NT2/D1 (cell line): ENCODE data around the gene TBC1D5.

Experiments
- DNase-seq: peaks from one replicate; pipeline ENCODE4 v3.0.0-alpha.2; 2011; ENCODE audit warnings: low read depth, low spot score
- H3K27me3 ChIP-seq: 2 replicates; pipeline ENCODE4 v1.6.0; 2011; ENCODE audit warnings: mild to moderate bottlenecking; ENCODE audit not compliant: insufficient read length, insufficient read depth
- H3K36me3 ChIP-seq: 2 replicates; pipeline ENCODE4 v1.6.1; 2011; ENCODE audit warnings: mild to moderate bottlenecking, low read length, mixed read lengths; ENCODE audit not compliant: insufficient read depth, insufficient read length
- H3K4me1 ChIP-seq: 2 replicates; pipeline ENCODE4 v1.5.1; 2011; ENCODE audit not compliant: insufficient read depth, insufficient read length
- H3K4me3 ChIP-seq: 2 replicates; pipeline ENCODE4 v1.5.1; 2011; ENCODE audit warnings: low read depth; ENCODE audit not compliant: insufficient read length
- H3K9ac ChIP-seq: 2 replicates; pipeline ENCODE4 v1.6.0; 2011; ENCODE audit warnings: low read depth; ENCODE audit not compliant: insufficient read length
- H3K9me3 ChIP-seq: 2 replicates; pipeline ENCODE4 v1.5.1; 2011; ENCODE audit warnings: mild to moderate bottlenecking, low read length; ENCODE audit not compliant: insufficient read depth
- SUZ12 ChIP-seq: IDR thresholded peaks from 2 replicates; pipeline ENCODE4 v1.6.1; 2011; ENCODE audit not compliant: insufficient read length, insufficient read depth; ENCODE audit errors: extremely low read depth
- YY1 ChIP-seq: IDR thresholded peaks from 2 replicates; pipeline ENCODE4 v1.6.1; 2011; ENCODE audit not compliant: insufficient read length, insufficient read depth
- ZNF274 ChIP-seq: IDR thresholded peaks from 2 replicates; pipeline ENCODE4 v1.6.1; 2011; ENCODE audit warnings: mild to moderate bottlenecking, low read depth, low read length

The TBC1D5 gene

DNA sequence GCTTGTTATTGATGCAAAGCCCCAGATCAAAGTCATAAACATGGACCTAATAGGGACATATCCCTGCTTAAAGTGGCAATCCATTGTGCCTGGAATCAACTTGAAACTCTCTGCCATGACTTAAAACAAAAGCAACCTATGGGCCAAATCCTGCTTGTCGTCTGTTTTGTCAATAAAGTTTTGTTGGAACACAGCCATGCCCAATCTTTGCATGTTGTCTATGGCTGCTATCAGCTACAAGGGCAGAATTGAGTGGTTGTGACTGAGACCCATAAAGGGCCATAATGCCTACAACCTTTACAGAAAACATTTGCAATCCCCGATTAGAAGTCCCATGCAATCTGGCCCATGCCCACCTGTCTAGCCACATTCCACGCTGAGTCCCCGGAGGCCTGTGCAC, 622.3 kb downstream of the TBC1D5 start:
- no peak for TF ChIP-seq ZNF274
- H3K9me3 ChIP-seq, result peaks cover 5% of the 10 kb centered on the region; the same call in 1 of the 2 replicates
- no peak overlapping the region for H3K4me3 ChIP-seq
- DNase-seq, result no peak
- no peaks in the 10 kb centered on the region for H3K36me3 ChIP-seq
- no peaks in the 10 kb centered on the region for H3K4me1 ChIP-seq
- no peak overlapping the region for H3K9ac ChIP-seq
- no peaks in the 10 kb centered on the region for H3K27me3 ChIP-seq

DNA sequence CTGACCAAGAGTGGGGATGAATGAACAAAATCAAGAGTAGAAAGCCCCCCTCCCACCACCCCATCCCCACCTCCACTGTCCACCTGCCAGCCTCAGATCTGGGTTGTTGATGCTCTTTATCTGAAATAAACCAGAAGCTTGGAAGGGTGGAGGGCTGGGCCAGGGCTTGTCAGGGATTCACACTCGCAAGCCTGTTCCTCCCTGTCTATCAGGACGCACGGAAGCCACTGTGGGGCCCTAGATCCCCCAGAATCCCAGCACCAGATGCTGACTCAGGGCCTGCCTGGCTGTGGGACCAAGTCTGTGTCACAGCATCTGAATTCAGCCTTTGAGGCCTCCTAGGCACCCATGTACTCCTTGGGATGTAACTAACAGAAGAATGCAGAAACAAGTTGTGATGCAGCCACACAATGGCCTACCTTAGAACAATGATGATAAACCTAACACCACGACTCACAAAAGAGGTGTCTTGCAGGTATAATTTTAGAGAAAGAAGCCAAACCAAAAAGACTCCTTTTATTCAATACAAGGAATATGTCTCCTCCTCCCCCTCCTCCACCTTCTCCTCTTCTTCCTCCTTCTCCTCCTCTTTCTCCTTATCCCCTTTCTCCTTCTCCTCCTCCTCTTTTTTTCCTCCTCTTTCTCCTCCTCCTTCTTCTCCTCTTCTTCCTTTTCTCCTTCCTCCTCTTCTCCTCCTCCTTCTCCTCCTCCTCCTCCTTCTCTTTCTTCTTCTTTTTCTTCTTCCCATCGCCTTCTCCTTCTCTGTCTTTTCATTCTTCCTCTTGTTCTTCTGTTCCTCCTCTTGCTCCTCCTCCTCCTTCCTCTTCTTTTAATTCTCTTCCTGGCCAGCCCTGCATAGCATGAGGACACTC, 623.0 kb downstream of the TBC1D5 start:
- Histone ChIP-seq H3K4me1 (no peaks in the 10 kb centered on the region), H3K9me3 (peaks cover 5% of the 10 kb centered on the region; the same call in 1 of the 2 replicates), H3K27me3 (no peaks in the 10 kb centered on the region), H3K9ac (no peak overlapping the region), H3K36me3 (no peaks in the 10 kb centered on the region), H3K4me3 (no peak overlapping the region)
- no peak for DNase-seq
- no peak for TF ChIP-seq YY1
- no peak for TF ChIP-seq ZNF274

DNA sequence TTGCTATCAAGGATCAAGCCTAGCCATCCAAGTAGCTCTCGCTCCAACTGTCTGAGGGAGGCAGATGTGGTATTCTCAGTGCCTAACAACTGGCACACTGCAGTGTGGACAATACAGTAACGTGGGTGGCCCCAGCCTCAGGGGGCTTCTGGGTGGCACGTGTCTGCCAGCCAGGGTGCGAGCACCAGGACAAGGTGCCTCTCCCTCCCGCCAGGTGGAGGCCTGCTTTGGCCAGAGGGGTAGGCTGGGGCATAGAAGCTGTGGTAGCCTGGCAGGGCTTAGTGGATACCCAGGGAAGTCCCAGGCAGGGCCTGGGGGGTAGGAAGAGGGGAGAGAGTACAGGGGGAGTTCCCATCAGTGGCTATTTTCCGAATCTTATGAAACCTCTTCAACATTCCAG, 623.7 kb downstream of the TBC1D5 start:
- TF ChIP-seq SUZ12, result no peak
- no peak for TF ChIP-seq ZNF274
- TF ChIP-seq YY1, result no peak
- Histone ChIP-seq H3K4me3 (no peak overlapping the region), H3K4me1 (no peaks in the 10 kb centered on the region), H3K36me3 (no peaks in the 10 kb centered on the region), H3K27me3 (no peaks in the 10 kb centered on the region), H3K9ac (no peak overlapping the region), H3K9me3 (peaks cover 5% of the 10 kb centered on the region; the same call in 1 of the 2 replicates)
- no peak for DNase-seq

DNA sequence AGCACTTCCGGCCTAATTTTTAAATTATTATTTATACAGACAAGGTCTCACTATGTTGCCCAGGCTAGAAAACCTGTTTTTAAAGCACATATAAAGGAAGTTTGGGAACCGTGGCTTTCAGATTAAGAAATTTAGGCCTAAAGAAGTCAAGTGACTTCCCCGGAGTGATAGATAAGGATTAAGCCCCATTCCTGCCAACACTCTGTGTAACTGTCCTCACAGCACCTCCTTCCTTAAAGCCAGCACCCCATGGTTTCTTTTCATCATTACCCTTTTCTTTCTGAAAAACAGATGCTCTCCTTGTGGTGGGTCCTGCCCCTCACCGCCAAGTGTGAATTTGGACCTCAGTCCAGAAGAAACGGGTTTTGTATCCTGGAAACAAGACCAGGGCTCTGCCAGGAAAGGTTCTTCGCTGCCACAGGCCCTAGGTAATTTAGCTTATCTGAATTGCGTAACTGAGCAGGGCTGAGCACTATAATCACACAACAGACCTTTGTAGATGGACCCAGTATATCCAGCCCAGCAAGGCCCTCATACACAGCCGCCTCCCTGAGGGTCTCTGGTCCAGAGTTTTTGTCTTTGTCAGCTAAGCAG, 626.3 kb downstream of the TBC1D5 start:
- no peaks in the 10 kb centered on the region for H3K36me3 ChIP-seq
- no peak overlapping the region for H3K9ac ChIP-seq
- TF ChIP-seq YY1 (no peak), ZNF274 (no peak), SUZ12 (no peak)
- H3K27me3 ChIP-seq, result no peaks in the 10 kb centered on the region
- DNase-seq, result no peak
- H3K4me3 ChIP-seq, result no peak overlapping the region
- H3K4me1 ChIP-seq, result no peaks in the 10 kb centered on the region
- H3K9me3 ChIP-seq, result no peaks in the 10 kb centered on the region

DNA sequence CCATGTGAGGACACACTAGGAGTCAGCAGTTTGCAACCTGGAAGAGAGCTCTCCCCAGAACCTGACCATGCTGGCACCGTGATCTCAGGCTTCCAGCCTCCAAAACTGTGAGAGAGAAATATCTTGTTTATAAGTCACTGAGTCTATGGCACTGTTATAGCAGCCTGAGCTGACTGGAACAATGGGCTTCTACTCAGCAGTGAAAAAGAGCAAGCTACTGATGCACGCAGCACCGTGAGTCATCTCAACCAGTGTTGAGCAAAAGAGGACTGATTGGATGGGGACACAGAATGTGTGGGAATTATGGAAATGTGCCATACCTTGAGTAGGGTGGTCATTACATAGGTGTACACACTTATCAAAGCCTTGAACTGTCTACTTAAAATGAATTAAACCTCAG, 627.2 kb downstream of the TBC1D5 start:
- Histone ChIP-seq H3K4me1 (no peaks in the 10 kb centered on the region), H3K4me3 (no peak overlapping the region), H3K36me3 (no peaks in the 10 kb centered on the region), H3K9me3 (no peaks in the 10 kb centered on the region), H3K9ac (no peak overlapping the region), H3K27me3 (no peaks in the 10 kb centered on the region)
- TF ChIP-seq ZNF274 (no peak), YY1 (no peak), SUZ12 (no peak)
- no peak for DNase-seq

DNA sequence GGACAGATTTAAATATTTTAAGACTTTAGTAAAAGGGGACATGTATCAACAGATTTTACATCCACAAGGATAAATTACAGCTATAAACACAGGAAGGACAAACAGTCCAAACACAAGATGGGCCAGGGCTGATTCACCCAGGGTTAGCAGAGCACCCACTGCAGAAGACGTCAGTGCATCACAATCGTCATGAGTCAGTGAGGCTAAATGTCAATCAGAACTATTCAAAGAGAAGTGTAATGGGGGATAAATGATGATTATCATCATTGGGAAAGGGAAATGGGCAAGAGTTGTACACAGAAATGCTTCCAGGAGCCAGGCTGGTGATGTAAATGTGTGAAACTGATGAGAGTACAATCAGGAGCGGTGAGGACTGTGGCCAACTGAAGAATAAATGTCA, 630.8 kb downstream of the TBC1D5 start:
- H3K36me3 ChIP-seq, result no peaks in the 10 kb centered on the region
- no peak overlapping the region for H3K4me3 ChIP-seq
- TF ChIP-seq ZNF274 (no peak), SUZ12 (no peak)
- no peaks in the 10 kb centered on the region for H3K4me1 ChIP-seq
- no peaks in the 10 kb centered on the region for H3K9me3 ChIP-seq
- no peak overlapping the region for H3K9ac ChIP-seq
- DNase-seq, result no peak
- H3K27me3 ChIP-seq, result no peaks in the 10 kb centered on the region

DNA sequence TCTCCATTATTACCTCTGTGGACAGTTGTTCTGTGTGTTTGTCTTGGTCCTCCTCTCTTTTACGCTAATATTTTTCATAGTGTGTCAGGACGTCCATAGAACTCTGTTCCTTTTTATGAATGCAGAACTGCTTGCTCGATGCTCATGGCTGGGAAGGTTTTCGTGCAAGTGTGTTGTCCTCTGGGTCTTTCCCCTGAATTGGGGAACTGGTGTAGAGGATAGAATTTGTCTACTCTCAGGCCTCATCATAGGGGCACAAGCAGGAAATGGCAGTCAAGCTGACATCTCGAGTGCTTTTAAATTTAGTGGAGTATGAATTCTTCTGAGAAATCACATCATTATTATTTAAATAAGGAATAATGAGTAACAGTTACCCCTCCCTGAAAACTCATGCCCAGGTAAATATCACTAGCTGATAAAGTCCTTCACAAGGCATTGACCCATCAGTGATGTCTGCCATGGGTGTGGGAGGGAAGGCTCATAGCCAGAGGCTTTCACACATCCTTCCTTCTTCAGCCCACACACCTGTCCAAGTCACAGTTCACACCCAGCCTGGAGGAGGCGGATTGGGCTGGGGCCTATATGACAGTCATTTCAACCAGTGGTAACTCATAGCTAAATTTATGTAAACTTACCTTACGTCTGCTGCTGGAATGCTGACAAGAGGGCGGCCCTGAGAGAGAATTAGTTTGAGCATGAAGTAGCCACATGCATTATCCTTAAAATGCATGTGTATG, 631.6 kb downstream of the TBC1D5 start:
- no peak for DNase-seq
- Histone ChIP-seq H3K27me3 (no peaks in the 10 kb centered on the region), H3K4me1 (no peaks in the 10 kb centered on the region), H3K36me3 (no peaks in the 10 kb centered on the region), H3K9me3 (no peaks in the 10 kb centered on the region), H3K4me3 (no peak overlapping the region), H3K9ac (no peak overlapping the region)
- TF ChIP-seq YY1, result no peak
- TF ChIP-seq SUZ12, result no peak
- TF ChIP-seq ZNF274, result no peak
